Gastroesophageal sphincter (tissue), 4 donors: ENCODE data around the gene SEC23B. TPM values are rescaled to one million over a fixed set of nuclear protein-coding genes. Genes with fewer than 3 reads are reported as not detected.

Source experiments
- ATAC-seq: fragments of 150-250 bp; one replicate; pipeline ENCODE4 v1.9.1; 2016; ENCODE audit warnings: mild to moderate bottlenecking, moderate library complexity
- H3K27ac ChIP-seq, 4 donors: fragments of 200-600 bp; sonication (generic) in 3 of 4; 1 replicate in 3 of 4; 2 replicates in 1 of 4; pipeline ENCODE4 v1.5.1; 2016 to 2019
- H3K27me3 ChIP-seq: fragments of 200-600 bp; sonication (generic); one replicate; pipeline ENCODE4 v1.5.1; 2019
- H3K36me3 ChIP-seq, 2 donors: fragments of 200-600 bp; sonication (generic); one replicate each; pipeline ENCODE4 v1.5.1; 2019; ENCODE audit warnings: control low read depth in 1 of 2
- H3K4me1 ChIP-seq, 3 donors: fragments of 200-600 bp; sonication (generic); 1 replicate in 2 of 3; 2 replicates in 1 of 3; pipeline ENCODE4 v1.5.1; 2016 to 2019; ENCODE audit warnings: control low read depth in 2 of 3
- H3K4me3 ChIP-seq, 2 donors: fragments of 200-600 bp; sonication (generic); one replicate each; pipeline ENCODE4 v1.5.1; 2019; ENCODE audit warnings: mild to moderate bottlenecking in 1 of 2, moderate library complexity in 1 of 2
- H3K9me3 ChIP-seq, 3 donors: fragments of 200-600 bp; sonication (generic); one replicate each; pipeline ENCODE4 v1.5.1; 2017 to 2019; ENCODE audit warnings: control low read depth in 2 of 3
- CTCF ChIP-seq, 4 experiments: fragments of 200-600 bp in 2 of 4; fragments of 450-650 bp in 2 of 4; sonication (generic) in 1 of 4; IDR thresholded peaks; one replicate each; pipeline ENCODE4 v1.5.1; 2017 to 2019; ENCODE audit warnings: antibody characterized with exemption in 4 of 4, mild to moderate bottlenecking in 2 of 4, moderate library complexity in 2 of 4
- EP300 ChIP-seq: sonication (generic); formaldehyde crosslinking; IDR thresholded peaks from one replicate; pipeline ENCODE4 v1.6.1; 2017; ENCODE audit warnings: antibody characterized with exemption, mild to moderate bottlenecking
- POLR2A ChIP-seq, 2 donors: fragments of 450-650 bp; IDR thresholded peaks; one replicate each; pipeline ENCODE4 v1.6.1; 2017; ENCODE audit warnings: antibody characterized with exemption in 2 of 2, mild to moderate bottlenecking in 2 of 2, moderate library complexity in 1 of 2
- POLR2AphosphoS5 ChIP-seq: sonication (generic); formaldehyde crosslinking; IDR thresholded peaks from one replicate; pipeline ENCODE4 v1.6.1; 2017; ENCODE audit warnings: antibody characterized with exemption
- WGBS, 2 donors: methylation state at CpG; one replicate each; pipeline ENCODE4 v1.1.5; 2018; ENCODE audit warnings: low coverage in 1 of 2; 5-methylcytosine and 5-hydroxymethylcytosine counted together
- total RNA-seq, 4 donors: library from RNA; depleted of rRNA; stranded (reverse); fragments of >200 nt; gene quantifications; one replicate each; pipeline ENCODE4 v1.1.0, GENCODE V29; 2016

The SEC23B gene
- total RNA-seq, 4 donors from 2014 or later, result 18.6 to 27.5 (median 20.2) TPM

- no peak for ATAC-seq
Observed at GRCh38 chr20:18543932-18544331, 36.2 kb downstream of the SEC23B start.

GRCh38 chr20:18545566-18545965 lies 37.8 kb downstream of the SEC23B start:
- peaks cover 0 to 98% of the 10 kb centered on the region in 2 donors for H3K36me3 ChIP-seq
- H3K27ac ChIP-seq, result no peak overlapping the region
- no peaks in the 10 kb centered on the region for H3K4me1 ChIP-seq
- no peak for TF ChIP-seq POLR2AphosphoS5
- TF ChIP-seq POLR2A (IDR thresholded peaks at IDR 0.05), result no peak
- no peak for TF ChIP-seq CTCF (IDR thresholded peaks at IDR 0.05)
- TF ChIP-seq EP300, result no peak
- no peaks in the 10 kb centered on the region for H3K27me3 ChIP-seq
- H3K9me3 ChIP-seq, result no peaks in the 10 kb centered on the region
- no peak for ATAC-seq
- WGBS, 2 donors, result 100% methylated on average over 1 of the region's 1 CpG
- no peak overlapping the region for H3K4me3 ChIP-seq

More at GRCh38 chr20:18543932-18544331, 36.2 kb downstream of the SEC23B start:
- no peak for TF ChIP-seq POLR2A (IDR thresholded peaks at IDR 0.05)
- TF ChIP-seq EP300, result no peak
- no peak for TF ChIP-seq POLR2AphosphoS5
- no peak for TF ChIP-seq CTCF (IDR thresholded peaks at IDR 0.05)
- no peaks in the 10 kb centered on the region for H3K27me3 ChIP-seq
- no peaks in the 10 kb centered on the region for H3K9me3 ChIP-seq
- H3K27ac ChIP-seq, result no peak overlapping the region
- H3K36me3 ChIP-seq, result peaks cover 0 to 94% of the 10 kb centered on the region in 2 donors
- WGBS, 2 donors, result 50 to 100% methylated on average over 1 to 2 of the region's 7 CpGs
- H3K4me1 ChIP-seq, result no peaks in the 10 kb centered on the region
- H3K4me3 ChIP-seq, result no peak overlapping the region

GRCh38 chr20:18548465-18548864 lies 40.7 kb downstream of the SEC23B start:
- TF ChIP-seq POLR2AphosphoS5, result no peak
- no peak for TF ChIP-seq EP300
- no peak for TF ChIP-seq CTCF (IDR thresholded peaks at IDR 0.05)
- TF ChIP-seq POLR2A (IDR thresholded peaks at IDR 0.05), result no peak
- Histone ChIP-seq H3K27me3 (no peaks in the 10 kb centered on the region), H3K9me3 (no peaks in the 10 kb centered on the region), H3K4me3 (no peak overlapping the region), H3K4me1 (no peaks in the 10 kb centered on the region), H3K27ac (no peak overlapping the region), H3K36me3 (peaks cover 0 to 98% of the 10 kb centered on the region in 2 donors)
- WGBS, 2 donors, result 88 to 100% methylated on average over 3 of the region's 3 CpGs
- ATAC-seq, result no peak

- Histone ChIP-seq H3K27me3 (no peaks in the 10 kb centered on the region), H3K36me3 (peaks cover 0 to 97% of the 10 kb centered on the region in 2 donors), H3K27ac (no peak overlapping the region), H3K9me3 (no peaks in the 10 kb centered on the region), H3K4me3 (no peak overlapping the region), H3K4me1 (no peaks in the 10 kb centered on the region)
- no peak for TF ChIP-seq CTCF (IDR thresholded peaks at IDR 0.05)
- TF ChIP-seq POLR2AphosphoS5, result no peak
- TF ChIP-seq POLR2A (IDR thresholded peaks at IDR 0.05), result no peak
- no peak for TF ChIP-seq EP300
- 84 to 96% methylated on average over 3 to 4 of the region's 8 CpGs for WGBS, 2 donors
- ATAC-seq, result no peak
Observed at GRCh38 chr20:18553746-18554145, 46.0 kb downstream of the SEC23B start.

- Histone ChIP-seq H3K4me1 (peaks cover 0 to 21% (median 0%) of the 10 kb centered on the region in 3 donors), H3K4me3 (peak within 1 kb of the TSS; percentile 63 to 68), H3K27ac (peak within 1 kb of the TSS; percentile 75 to 93 (median 87)), H3K27me3 (no peaks in the 10 kb centered on the region), H3K36me3 (peaks cover 0 to 46% of the 10 kb centered on the region in 2 donors), H3K9me3 (no peaks in the 10 kb centered on the region)
- WGBS, 2 donors, result 0 to 1% methylated on average over 10 to 27 of the region's 51 CpGs
- ATAC-seq, result peak; percentile 99
- TF ChIP-seq CTCF (IDR thresholded peaks at IDR 0.05) (no peak), POLR2AphosphoS5 (peak; percentile 81), EP300 (no peak), POLR2A (IDR thresholded peaks at IDR 0.05) (peak; percentile 30 to 51)
Observed at GRCh38 chr20:18566892-18567738, 59.4 kb downstream of the SEC23B start, which contains the start of gene SMIM26. TSS of gene SMIM26 (plus strand) at chr20:18567432. CDS start at chr20:18567479, 47 bp downstream.
